ENCODE measurements around the gene PELI3. TPM values are rescaled to one million over a fixed set of nuclear protein-coding genes. Genes with fewer than 3 reads are reported as not detected.

The PELI3 gene
- total RNA-seq, 1 experiment from 2014 or later = 5.6 TPM

- no peak for DNase-seq (ENCODE audit: low spot score)
Measured at GRCh38 chr11:66497206-66497605, 30.5 kb downstream of the PELI3 start.

GRCh38 chr11:66498506-66498905, 31.8 kb downstream of the PELI3 start:
- no peak for DNase-seq (ENCODE audit: low spot score)

- no peak for DNase-seq (ENCODE audit: low spot score)
Measured at GRCh38 chr11:66505276-66505816, 38.6 kb downstream of the PELI3 start.

GRCh38 chr11:66509131-66509561, 42.4 kb downstream of the PELI3 start:
- no peak for DNase-seq (ENCODE audit: low spot score)

- DNase-seq (ENCODE audit: low spot score) = peak; percentile 60
Measured at GRCh38 chr11:66510271-66510989, 43.7 kb downstream of the PELI3 start, which contains the start of gene BBS1. Gene BBS1 (plus strand): TSS chr11:66510635. CDS start chr11:66510660, 25 bp downstream.

- no peak for DNase-seq (ENCODE audit: low spot score)
Measured at GRCh38 chr11:66510990-66511339, 44.3 kb downstream of the PELI3 start.

GRCh38 chr11:66523611-66524010, 56.9 kb downstream of the PELI3 start:
- DNase-seq (ENCODE audit: low spot score) = no peak

- DNase-seq (ENCODE audit: low spot score) = no peak
Measured at GRCh38 chr11:66524304-66525040, 57.8 kb downstream of the PELI3 start.

Other genes starting within 250 kb of the PELI3 start
- 9.0 and 15.1 TPM in 2 replicates for gene KLC2, start 209.2 kb upstream of the PELI3 start, total RNA-seq (2014; rRNA removed; shearing (Covaris generic))
- 98.6 and 111 TPM in 2 replicates for gene RAB1B, start 198.3 kb upstream of the PELI3 start, total RNA-seq (2014; rRNA removed; shearing (Covaris generic))
- 8.4 and 10.8 TPM in 2 replicates for gene CNIH2, start 188.7 kb upstream of the PELI3 start, total RNA-seq (2014; rRNA removed; shearing (Covaris generic))
- gene YIF1A, start 177.8 kb upstream of the PELI3 start, total RNA-seq (2014; rRNA removed; shearing (Covaris generic)) = 114 and 120 TPM in 2 replicates
- 0.08 and 0.10 TPM in 2 replicates for gene TMEM151A, start 175.0 kb upstream of the PELI3 start, total RNA-seq (2014; rRNA removed; shearing (Covaris generic))
- gene CD248, start 149.9 kb upstream of the PELI3 start, total RNA-seq (2014; rRNA removed; shearing (Covaris generic)) = not detected in 2 replicates
- gene RIN1, start 130.5 kb upstream of the PELI3 start, total RNA-seq (2014; rRNA removed; shearing (Covaris generic)) = 4.3 and 7.4 TPM in 2 replicates
- gene BRMS1, start 121.8 kb upstream of the PELI3 start, total RNA-seq (2014; rRNA removed; shearing (Covaris generic)) = 88.2 and 107 TPM in 2 replicates
- gene B4GAT1, start 119.3 kb upstream of the PELI3 start, total RNA-seq (2014; rRNA removed; shearing (Covaris generic)) = 24.5 and 25.2 TPM in 2 replicates
- gene SLC29A2, start 95.1 kb upstream of the PELI3 start, total RNA-seq (2014; rRNA removed; shearing (Covaris generic)) = 0.39 and 0.62 TPM in 2 replicates
- not detected in 2 replicates for gene NPAS4, start 45.9 kb upstream of the PELI3 start, total RNA-seq (2014; rRNA removed; shearing (Covaris generic))
- gene MRPL11, start 28.1 kb upstream of the PELI3 start, total RNA-seq (2014; rRNA removed; shearing (Covaris generic)) = 71.8 and 77.7 TPM in 2 replicates
- 61.4 and 66.7 TPM in 2 replicates for gene DPP3, start 13.5 kb downstream of the PELI3 start, total RNA-seq (2014; rRNA removed; shearing (Covaris generic))
- gene BBS1, start 43.7 kb downstream of the PELI3 start, total RNA-seq (2014; rRNA removed; shearing (Covaris generic)) = 12.3 and 14.9 TPM in 2 replicates
- gene ZDHHC24, start 79.1 kb downstream of the PELI3 start, total RNA-seq (2014; rRNA removed; shearing (Covaris generic)) = 7.0 and 19.3 TPM in 2 replicates
- not detected in 2 replicates for gene ACTN3, start 80.0 kb downstream of the PELI3 start, total RNA-seq (2014; rRNA removed; shearing (Covaris generic))
- 9.1 and 11.3 TPM in 2 replicates for gene CTSF, start 101.7 kb downstream of the PELI3 start, total RNA-seq (2014; rRNA removed; shearing (Covaris generic))
- 0.04 and 0.56 TPM in 2 replicates for gene CCDC87, start 126.2 kb downstream of the PELI3 start, total RNA-seq (2014; rRNA removed; shearing (Covaris generic))
- gene CCS, start 126.3 kb downstream of the PELI3 start, total RNA-seq (2014; rRNA removed; shearing (Covaris generic)) = 21.6 and 25.3 TPM in 2 replicates
- 27.5 and 34.3 TPM in 2 replicates for gene RBM14, start 149.7 kb downstream of the PELI3 start, total RNA-seq (2014; rRNA removed; shearing (Covaris generic))
- gene RBM4, start 171.8 kb downstream of the PELI3 start, total RNA-seq (2014; rRNA removed; shearing (Covaris generic)) = 159 and 164 TPM in 2 replicates
- gene RBM4B, start 211.0 kb downstream of the PELI3 start, total RNA-seq (2014; rRNA removed; shearing (Covaris generic)) = 31.2 and 46.5 TPM in 2 replicates

Measured in H4 (cell line).